Osteoblast (primary cell): ENCODE measurements around the gene WDR72. TPM values are rescaled to one million over a fixed set of nuclear protein-coding genes. Genes with fewer than 3 reads are reported as not detected.

Experiments
- DNase-seq: peaks from one replicate; pipeline ENCODE4 v3.0.0; 2011; ENCODE audit warnings: low spot score, mixed read lengths; ENCODE audit not compliant: insufficient read length; ENCODE audit errors: missing footprints
- H2AFZ ChIP-seq: 2 replicates; pipeline ENCODE4 v1.6.0; 2011; ENCODE audit warnings: mild to moderate bottlenecking, low read length
- H3K27ac ChIP-seq: 2 replicates; pipeline ENCODE4 v1.5.1; 2011; ENCODE audit warnings: mild to moderate bottlenecking, low read depth, low read length, moderate library complexity
- H3K27me3 ChIP-seq: 2 replicates; pipeline ENCODE4 v1.6.0; 2012; ENCODE audit warnings: mild to moderate bottlenecking, control low read depth, inconsistent platforms, low read length, moderate library complexity; ENCODE audit not compliant: insufficient read depth
- H3K36me3 ChIP-seq: 2 replicates; pipeline ENCODE4 v1.5.1; 2011; ENCODE audit warnings: mild to moderate bottlenecking, low read length, control low read depth, moderate library complexity; ENCODE audit not compliant: insufficient read depth
- H3K4me1 ChIP-seq: 2 replicates; pipeline ENCODE4 v1.5.1; 2011; ENCODE audit warnings: mild to moderate bottlenecking, low read length, control low read depth, moderate library complexity; ENCODE audit not compliant: insufficient read depth
- H3K4me2 ChIP-seq: 2 replicates; pipeline ENCODE4 v1.6.0; 2011; ENCODE audit warnings: mild to moderate bottlenecking, low read length; ENCODE audit not compliant: insufficient read depth
- H3K4me3 ChIP-seq: fragments of 200-600 bp; sonication (generic); 3 replicates; pipeline ENCODE4 v1.5.1; 2012; ENCODE audit warnings: mild to moderate bottlenecking, low read length, inconsistent platforms; ENCODE audit not compliant: insufficient read depth
- H3K79me2 ChIP-seq: 2 replicates; pipeline ENCODE4 v1.6.0; 2012; ENCODE audit warnings: mild to moderate bottlenecking, low read length, control low read depth, inconsistent platforms; ENCODE audit not compliant: insufficient read depth
- H3K9me3 ChIP-seq: 2 replicates; pipeline ENCODE4 v1.5.1; 2011; ENCODE audit warnings: low read depth, low read length, control low read depth
- H4K20me1 ChIP-seq: 2 replicates; pipeline ENCODE4 v1.6.0; 2012; ENCODE audit warnings: mild to moderate bottlenecking, low read length, control low read depth; ENCODE audit not compliant: insufficient read depth
- total RNA-seq: library from RNA; depleted of rRNA; stranded (reverse); fragments of >200 nt; gene quantifications from 2 replicates; pipeline ENCODE4 v1.2.3, GENCODE V29; 2012
- TF ChIP-seq, protein P1 (sequence below): IDR thresholded peaks from 2 replicates; pipeline ENCODE4 v1.5.1; 2011; ENCODE audit warnings: mild to moderate bottlenecking, low read depth, low read length, moderate library complexity; ENCODE audit errors: extremely low read depth

Gene WDR72
- total RNA-seq, 1 donor, result not detected

DNA sequence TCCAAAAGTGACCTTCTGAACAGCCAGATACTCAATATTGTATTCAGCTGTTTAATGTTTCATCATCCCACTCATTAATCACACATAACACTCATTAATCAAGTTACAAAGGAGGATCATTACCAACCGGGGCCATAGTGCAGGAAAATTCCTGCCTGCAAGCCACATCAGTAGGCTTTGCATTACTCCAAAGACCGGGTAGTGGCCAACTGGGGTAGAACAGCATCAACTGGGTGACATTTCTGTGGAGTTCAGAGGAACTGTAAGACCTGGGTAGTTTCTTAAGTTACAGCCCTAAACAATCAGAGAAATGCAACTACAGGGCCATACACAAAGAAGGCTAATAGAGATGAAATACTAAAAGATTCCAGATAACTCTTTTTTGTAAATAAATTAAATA is 253.1 kb downstream of the WDR72 start:
- no peaks in the 10 kb centered on the region for H3K36me3 ChIP-seq
- H3K27ac ChIP-seq, result no peak overlapping the region
- H3K4me1 ChIP-seq, result no peaks in the 10 kb centered on the region
- no peak overlapping the region for H2AFZ ChIP-seq
- no peaks in the 10 kb centered on the region for H3K9me3 ChIP-seq
- TF ChIP-seq, protein P1, sequence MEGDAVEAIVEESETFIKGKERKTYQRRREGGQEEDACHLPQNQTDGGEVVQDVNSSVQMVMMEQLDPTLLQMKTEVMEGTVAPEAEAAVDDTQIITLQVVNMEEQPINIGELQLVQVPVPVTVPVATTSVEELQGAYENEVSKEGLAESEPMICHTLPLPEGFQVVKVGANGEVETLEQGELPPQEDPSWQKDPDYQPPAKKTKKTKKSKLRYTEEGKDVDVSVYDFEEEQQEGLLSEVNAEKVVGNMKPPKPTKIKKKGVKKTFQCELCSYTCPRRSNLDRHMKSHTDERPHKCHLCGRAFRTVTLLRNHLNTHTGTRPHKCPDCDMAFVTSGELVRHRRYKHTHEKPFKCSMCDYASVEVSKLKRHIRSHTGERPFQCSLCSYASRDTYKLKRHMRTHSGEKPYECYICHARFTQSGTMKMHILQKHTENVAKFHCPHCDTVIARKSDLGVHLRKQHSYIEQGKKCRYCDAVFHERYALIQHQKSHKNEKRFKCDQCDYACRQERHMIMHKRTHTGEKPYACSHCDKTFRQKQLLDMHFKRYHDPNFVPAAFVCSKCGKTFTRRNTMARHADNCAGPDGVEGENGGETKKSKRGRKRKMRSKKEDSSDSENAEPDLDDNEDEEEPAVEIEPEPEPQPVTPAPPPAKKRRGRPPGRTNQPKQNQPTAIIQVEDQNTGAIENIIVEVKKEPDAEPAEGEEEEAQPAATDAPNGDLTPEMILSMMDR, result no peak
- H3K4me2 ChIP-seq, result no peak overlapping the region
- no peaks in the 10 kb centered on the region for H3K79me2 ChIP-seq
- no peak overlapping the region for H3K4me3 ChIP-seq
- H3K27me3 ChIP-seq, result no peaks in the 10 kb centered on the region
- no peaks in the 10 kb centered on the region for H4K20me1 ChIP-seq
- DNase-seq, result no peak

DNA sequence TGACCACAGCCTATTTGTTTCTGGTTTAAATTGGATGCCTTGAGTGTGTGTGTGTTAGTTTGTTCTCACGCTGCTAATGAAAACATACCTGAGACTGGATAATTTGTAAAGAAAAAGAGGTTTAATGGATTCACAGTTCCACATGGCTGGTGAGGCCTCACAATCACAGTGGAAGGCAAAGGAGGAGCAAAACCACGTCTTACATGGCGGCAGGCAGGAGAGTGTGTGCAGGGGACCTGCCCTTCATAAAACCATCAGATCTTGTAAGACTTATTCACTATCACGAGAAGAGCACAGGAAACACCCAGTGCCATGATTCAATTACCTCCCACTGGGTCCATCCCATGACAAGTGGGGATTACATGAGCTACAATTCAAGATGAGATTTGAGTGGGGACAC is 260.5 kb downstream of the WDR72 start:
- Histone ChIP-seq H3K9me3 (no peaks in the 10 kb centered on the region), H3K36me3 (no peaks in the 10 kb centered on the region), H3K79me2 (no peaks in the 10 kb centered on the region), H4K20me1 (no peaks in the 10 kb centered on the region), H3K27me3 (no peaks in the 10 kb centered on the region), H3K4me2 (no peak overlapping the region), H2AFZ (no peak overlapping the region), H3K4me3 (no peak overlapping the region), H3K4me1 (no peaks in the 10 kb centered on the region), H3K27ac (no peak overlapping the region)
- no peak for DNase-seq
- TF ChIP-seq, protein P1, result no peak

DNA sequence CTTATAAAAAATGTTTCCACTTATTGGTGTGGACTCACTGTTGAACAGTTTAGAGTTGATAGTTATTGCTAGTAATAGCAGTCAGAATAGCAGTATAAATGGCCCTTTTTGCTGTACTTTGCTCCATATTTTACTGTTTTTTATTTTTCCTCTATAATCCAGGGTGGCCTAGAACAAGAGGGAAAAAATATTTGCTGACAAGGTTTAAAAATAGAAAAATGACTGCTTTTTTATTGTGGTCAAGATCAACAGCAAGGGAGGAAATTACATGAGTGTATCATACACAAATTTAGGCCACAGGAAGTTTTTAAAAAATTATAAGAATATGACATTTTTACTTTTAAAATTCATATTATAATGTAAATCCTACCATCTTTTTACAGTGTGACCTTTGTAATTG is 269.1 kb downstream of the WDR72 start:
- H3K27me3 ChIP-seq, result no peaks in the 10 kb centered on the region
- no peak overlapping the region for H3K4me2 ChIP-seq
- no peak overlapping the region for H3K4me3 ChIP-seq
- H3K4me1 ChIP-seq, result no peaks in the 10 kb centered on the region
- TF ChIP-seq, protein P1, result no peak
- H3K9me3 ChIP-seq, result peaks cover 2% of the 10 kb centered on the region
- no peaks in the 10 kb centered on the region for H3K36me3 ChIP-seq
- H4K20me1 ChIP-seq, result no peaks in the 10 kb centered on the region
- no peak for DNase-seq
- H2AFZ ChIP-seq, result no peak overlapping the region
- H3K27ac ChIP-seq, result no peak overlapping the region
- no peaks in the 10 kb centered on the region for H3K79me2 ChIP-seq

DNA sequence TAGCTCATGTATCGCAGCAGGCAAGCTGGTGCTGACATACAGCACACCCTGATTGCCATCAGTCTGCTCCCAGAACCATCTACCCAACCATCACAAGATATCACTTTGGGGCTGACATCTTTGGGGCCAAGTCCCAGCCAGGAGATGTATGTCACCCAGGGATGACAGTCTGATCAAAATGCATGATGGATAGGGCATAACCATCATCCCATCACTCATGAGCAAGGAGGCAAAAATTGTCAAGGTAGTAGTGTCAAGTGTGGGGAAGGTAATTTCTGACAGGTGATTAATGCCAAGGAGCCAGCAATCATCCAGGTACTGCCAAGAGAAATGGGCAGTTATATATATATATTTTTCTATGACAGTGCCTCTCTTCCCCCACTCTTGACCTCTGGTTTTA is 277.4 kb downstream of the WDR72 start:
- DNase-seq, result no peak
- H2AFZ ChIP-seq, result no peak overlapping the region
- no peaks in the 10 kb centered on the region for H3K4me1 ChIP-seq
- H3K79me2 ChIP-seq, result no peaks in the 10 kb centered on the region
- H3K36me3 ChIP-seq, result no peaks in the 10 kb centered on the region
- H3K27ac ChIP-seq, result no peak overlapping the region
- no peaks in the 10 kb centered on the region for H3K9me3 ChIP-seq
- H3K4me3 ChIP-seq, result no peak overlapping the region
- TF ChIP-seq, protein P1, result no peak
- no peaks in the 10 kb centered on the region for H4K20me1 ChIP-seq
- H3K4me2 ChIP-seq, result no peak overlapping the region
- no peaks in the 10 kb centered on the region for H3K27me3 ChIP-seq
